Vagina (tissue), 2 donors: ENCODE measurements around the gene CACNA1C.

ENCODE experiments used
- CTCF ChIP-seq, 3 experiments: fragments of 450-650 bp in 2 of 3; fragments of 200-600 bp in 1 of 3; sonication (generic) in 1 of 3; IDR thresholded peaks; one replicate each; pipeline ENCODE4 v1.5.1; 2017 to 2019; ENCODE audit warnings: antibody characterized with exemption in 3 of 3, mild to moderate bottlenecking in 2 of 3, moderate library complexity in 2 of 3
- POLR2A ChIP-seq, 2 donors: fragments of 450-650 bp; IDR thresholded peaks; one replicate each; pipeline ENCODE4 v1.6.1; 2017; ENCODE audit warnings: antibody characterized with exemption in 2 of 2, mild to moderate bottlenecking in 2 of 2, moderate library complexity in 2 of 2
- POLR2AphosphoS5 ChIP-seq, 2 donors: sonication (generic); formaldehyde crosslinking; IDR thresholded peaks; one replicate each; pipeline ENCODE4 v1.9.0; 2017; ENCODE audit warnings: antibody characterized with exemption in 2 of 2, mild to moderate bottlenecking in 2 of 2, low read depth in 1 of 2; ENCODE audit not compliant: insufficient read depth in 1 of 2

- no peak for TF ChIP-seq CTCF (IDR thresholded peaks at IDR 0.05)
- TF ChIP-seq POLR2A (IDR thresholded peaks at IDR 0.05) = no peak
- no peak for TF ChIP-seq POLR2AphosphoS5 (IDR thresholded peaks at IDR 0.05; ENCODE audit: insufficient read depth in 1 of 2, low read depth in 1 of 2)
Observed at GRCh38 chr12:2719392-2719791, 666.6 kb downstream of the CACNA1C start.
